ENCODE data around the gene SBF2. TPM values are rescaled to one million over a fixed set of nuclear protein-coding genes. Genes with fewer than 3 reads are reported as not detected.

SBF2 gene
- total and polyA plus RNA-seq, 2 of the 13 experiments (the other 11 are each of a cell fraction or from before 2014, with no cell fraction given), result 24.0 to 45.8 TPM

GRCh38 chr11:9731256-9731655 lies 562.8 kb downstream of the SBF2 start:
- Histone ChIP-seq H3K27ac (ENCODE audit: extremely low read length, insufficient read depth, low read length) (no peak overlapping the region), H3K4me2 (ENCODE audit: low read depth, low read length) (no peak overlapping the region), H3K27me3 (ENCODE audit: control insufficient read depth in 1 of 2, insufficient read depth in 2 of 2, low read length in 2 of 2) (no peaks in the 10 kb centered on the region), H4K20me1 (ENCODE audit: insufficient read depth, low read length) (no peaks in the 10 kb centered on the region), H3K36me3 (replicated peaks in 1 of 2; ENCODE audit: control insufficient read depth in 1 of 2, insufficient read depth in 2 of 2, low read length in 2 of 2) (peaks cover 1 to 29% of the 10 kb centered on the region in 2 experiments; a peak in 3 of 5 replicates), H3K9ac (ENCODE audit: insufficient read depth, low read depth, low read length) (no peak overlapping the region), H3K4me3 (replicated peaks in 1 of 3; ENCODE audit: insufficient read depth in 1 of 3, low read depth in 2 of 3, low read length in 3 of 3) (no peak overlapping the region), H3K4me1 (ENCODE audit: insufficient read depth, low read length) (peaks cover 4% of the 10 kb centered on the region), H3K9me3 (ENCODE audit: low read length) (peaks cover 8% of the 10 kb centered on the region), H2AFZ (ENCODE audit: low read length) (no peak overlapping the region), H3K79me2 (ENCODE audit: insufficient read depth, low read length) (no peaks in the 10 kb centered on the region)
- intact Hi-C loops (cut with micrococcal nuclease; ENCODE audit: unreplicated experiment), result no loop called here
- WGBS (ENCODE audit: low lambda C conversion rate), result 97% methylated on average over 1 of the region's 1 CpG
- CTCF ChIA-PET (ENCODE audit: low intra/inter-chr PET ratio, low total read pairs), result no interaction called here
- FAIRE-seq, result no peak
- no peak for ATAC-seq
- BruUV-seq (replicated peaks), result no TSS peak
- POLR2A ChIA-PET, result no interaction called here
- no peak for DNase-seq (ENCODE audit: low spot score)
- in situ Hi-C loops (cut with HindIII; ENCODE audit: extremely low pct_ligation_motif_present, low pct_unique_long_range_greater_than_20kb), result no loop called here
- TF ChIP-seq ZFP37 (CRISPR knock-in tag; IDR thresholded peaks at IDR 0.05; ENCODE audit: borderline replicate concordance) (no peak), ZNF367 (CRISPR knock-in tag; IDR thresholded peaks at IDR 0.05; ENCODE audit: borderline replicate concordance) (no peak), RNF219 (CRISPR knock-in tag; IDR thresholded peaks at IDR 0.05) (no peak), ZNF607 (CRISPR knock-in tag; IDR thresholded peaks at IDR 0.05; ENCODE audit: borderline replicate concordance) (no peak), TOE1 (CRISPR knock-in tag; IDR thresholded peaks at IDR 0.05) (no peak), ZC3H13 (CRISPR knock-in tag; IDR thresholded peaks at IDR 0.05) (no peak), CHCHD3 (CRISPR knock-in tag; IDR thresholded peaks at IDR 0.05) (no peak), NFYB (CRISPR knock-in tag; IDR thresholded peaks at IDR 0.05) (no peak), NFE2L1 (CRISPR knock-in tag; IDR thresholded peaks at IDR 0.05; ENCODE audit: borderline replicate concordance) (no peak), ZC3H4 (CRISPR knock-in tag; IDR thresholded peaks at IDR 0.05; ENCODE audit: borderline replicate concordance) (no peak), REPIN1 (CRISPR knock-in tag; IDR thresholded peaks at IDR 0.05; ENCODE audit: borderline replicate concordance, low read depth) (no peak), ZBTB4 (CRISPR knock-in tag; IDR thresholded peaks at IDR 0.05; ENCODE audit: borderline replicate concordance) (no peak), KLF9 (CRISPR knock-in tag; IDR thresholded peaks at IDR 0.05; ENCODE audit: low read depth) (no peak), PHF21A (CRISPR knock-in tag; IDR thresholded peaks at IDR 0.05) (no peak), BCLAF1 (IDR thresholded peaks at IDR 0.05) (no peak), HNF1B (CRISPR knock-in tag; IDR thresholded peaks at IDR 0.05) (no peak)
